ENCODE results near the gene CST9. TPM values are rescaled to one million over a fixed set of nuclear protein-coding genes. Genes with fewer than 3 reads are reported as not detected.

CST9 gene
- total and polyA plus RNA-seq, 2 of the 8 experiments (the other 6 are each of a cell fraction or from before 2014, with no cell fraction given), result 0.05 to 0.19 TPM

GRCh38 chr20:23637282-23638221, 31.8 kb upstream of the CST9 start, which contains the start of gene CST3:
Gene CST3 (minus strand): TSS chr20:23637955. CDS start chr20:23637862, 93 bp downstream.
- FAIRE-seq (no peak), DNase-seq (ENCODE audit: low read depth in 1 of 2, low spot score in 2 of 2) (peak in 1 of 2 experiments; percentile 83)
- 0 out of 2 replicates have a peak within 1 kb of the TSS, but pooled peaks have one; percentile 68 for H2BK12ac ChIP-seq (ENCODE audit: low read depth, low read length)
- peak within 1 kb of the TSS; percentile 62 to 92 (median 76) for H3K4me3 ChIP-seq (ENCODE audit: extremely low read depth in 1 of 4, insufficient read depth in 2 of 4, low read depth in 3 of 4, low read length in 4 of 4)
- H3K9me3 ChIP-seq (ENCODE audit: insufficient read depth in 2 of 2, low read depth in 1 of 2, low read length in 1 of 2), result no peaks in the 10 kb centered on the region
- H2BK120ac ChIP-seq (replicated peaks; ENCODE audit: low read depth, low read length), result no peak within 1 kb of the TSS
- H3K79me2 ChIP-seq (ENCODE audit: control insufficient read depth in 1 of 2, insufficient read depth in 2 of 2, low read length in 2 of 2), result no peaks in the 10 kb centered on the region
- WGBS, 2 experiments (ENCODE audit: extremely low coverage in 1 of 2, insufficient coverage in 1 of 2, insufficient read length in 1 of 2, insufficient replicate concordance in 2 of 2, low coverage in 1 of 2, low lambda C conversion rate in 2 of 2, missing lambda C conversion rate in 1 of 2), result 1% methylated on average over 51 of the region's 92 CpGs; no CpG with 5 or more reads in 1 of the 2 experiments
- peak within 1 kb of the TSS; percentile 80; the same call in 1 of the 2 replicates for H4K8ac ChIP-seq (ENCODE audit: extremely low read depth, insufficient read depth, low read length)
- no peak within 1 kb of the TSS for H3K23ac ChIP-seq (ENCODE audit: insufficient read length)
- peaks cover 0 to 12% (median 4%) of the 10 kb centered on the region in 4 experiments; a peak in 6 of 7 replicates for H3K4me1 ChIP-seq (replicated peaks in 1 of 4; ENCODE audit: control insufficient read depth in 3 of 4, insufficient read depth in 4 of 4, low read length in 3 of 4)
- H2AK5ac ChIP-seq (ENCODE audit: low read depth, low read length), result no peak within 1 kb of the TSS; the same call in 1 of the 2 replicates
- H4K5ac ChIP-seq (ENCODE audit: insufficient read length, low read depth, low read length), result no peak within 1 kb of the TSS
- H3K4me2 ChIP-seq (ENCODE audit: insufficient read depth in 1 of 2, low read depth in 2 of 2, low read length in 2 of 2), result peak within 1 kb of the TSS; percentile 71 to 91
- H3K23me2 ChIP-seq (ENCODE audit: low read depth, low read length), result peaks cover 9% of the 10 kb centered on the region
- no peak within 1 kb of the TSS for H2BK20ac ChIP-seq (ENCODE audit: low read length)
- no peaks in the 10 kb centered on the region; a peak in 1 of 8 replicates for H3K36me3 ChIP-seq (ENCODE audit: control insufficient read depth in 2 of 4, insufficient read depth in 4 of 4, low read length in 3 of 4)
- H3K18ac ChIP-seq (ENCODE audit: extremely low read depth, low read length), result peak within 1 kb of the TSS; percentile 87
- no peak within 1 kb of the TSS for H3K14ac ChIP-seq (ENCODE audit: insufficient read length)
- POLR2A ChIA-PET (ENCODE audit: partially characterized antibody), result interaction anchor here (0.8 to 1.5 kb wide), 3 partner anchors 8 to 20 kb away, joined by 3 to 4 read pairs (median 3); no protein-coding TSS in a partner anchor
- H3K79me1 ChIP-seq (ENCODE audit: low read depth, low read length), result no peaks in the 10 kb centered on the region
- no peak within 1 kb of the TSS; the same call in 1 of the 2 replicates for H2BK15ac ChIP-seq (ENCODE audit: low read length)
- CTCF ChIA-PET (ENCODE audit: partially characterized antibody), result interaction anchor here (0.9 to 1.4 kb wide), 5 partner anchors 9 to 195 kb away, joined by 3 to 4 read pairs (median 4); no protein-coding TSS in a partner anchor
- peak within 1 kb of the TSS in 2 of 4 experiments; percentile 48 to 61; a peak in 3 of 7 replicates for H3K9ac ChIP-seq (replicated peaks in 1 of 4; ENCODE audit: extremely low read depth in 1 of 4, low read depth in 3 of 4, low read length in 3 of 4)
- no peak within 1 kb of the TSS; the same call in 1 of the 2 replicates for H2AFZ ChIP-seq (ENCODE audit: low read length)
- peak within 1 kb of the TSS; percentile 21 for H3K56ac ChIP-seq (replicated peaks; ENCODE audit: insufficient read length, low read depth, low read length)
- peak within 1 kb of the TSS; percentile 38 for H3K4ac ChIP-seq (replicated peaks; ENCODE audit: insufficient read length, low read depth, low read length)
- H3K27me3 ChIP-seq (replicated peaks in 1 of 4; ENCODE audit: control insufficient read depth in 3 of 4, extremely low read depth in 1 of 4, insufficient read depth in 3 of 4, low read length in 3 of 4), result peaks cover 0 to 5% (median 2%) of the 10 kb centered on the region in 4 experiments; a peak in 3 of 7 replicates
- H2BK5ac ChIP-seq (ENCODE audit: low read depth, low read length), result peak within 1 kb of the TSS; percentile 66; the same call in 1 of the 2 replicates
- peaks cover 0 to 8% of the 10 kb centered on the region in 2 experiments for H4K20me1 ChIP-seq (replicated peaks in 1 of 2; ENCODE audit: control insufficient read depth in 1 of 2, insufficient read depth in 2 of 2, low read length in 2 of 2)
- no peak within 1 kb of the TSS for H3K27ac ChIP-seq (ENCODE audit: low read depth, low read length)
- H4K91ac ChIP-seq (replicated peaks; ENCODE audit: insufficient read length, low read length), result peak within 1 kb of the TSS; percentile 87
- TF ChIP-seq SUZ12 (IDR thresholded peaks at IDR 0.05; ENCODE audit: low read length) (0 out of 2 replicates have a peak, but pooled peaks have one; percentile 21), HDAC6 (IDR thresholded peaks at IDR 0.05; ENCODE audit: low read depth, low read length) (no peak), SIN3A (conservative IDR thresholded peaks at IDR 0.05 in 1 of 2, IDR thresholded peaks at IDR 0.05 in 1 of 2; ENCODE audit: low read depth in 1 of 2, low read length in 2 of 2) (0 out of 4 replicates have a peak, but pooled peaks of 1 of the 2 experiments have one; percentile 65), POLR2AphosphoS5 (IDR thresholded peaks at IDR 0.05; ENCODE audit: low read depth, low read length) (no peak), RBBP5 (IDR thresholded peaks at IDR 0.05; ENCODE audit: borderline replicate concordance, low read depth, low read length) (peak; percentile 97), GTF2F1 (IDR thresholded peaks at IDR 0.05; ENCODE audit: borderline replicate concordance, low read depth, low read length) (no peak), ATF3 (IDR thresholded peaks at IDR 0.05; ENCODE audit: insufficient read depth, low read depth, low read length) (0 out of 2 replicates have a peak, but pooled peaks have one; percentile 14)
